GM18867 (cell line): ENCODE measurements around the gene NUDT4.

Experiments
- ATAC-seq: cut with Tn5 transposase; IDR thresholded peaks from one replicate; pipeline ENCODE4 v1.9.1; 2021; ENCODE audit warnings: mild to moderate bottlenecking, moderate library complexity; ENCODE audit not compliant: unreplicated experiment

NUDT4 gene

GRCh38 chr12:93451423-93452158 lies 73.9 kb downstream of the NUDT4 start:
- no peak for ATAC-seq

GRCh38 chr12:93453633-93454032 lies 75.9 kb downstream of the NUDT4 start:
- ATAC-seq, result no peak

DNA sequence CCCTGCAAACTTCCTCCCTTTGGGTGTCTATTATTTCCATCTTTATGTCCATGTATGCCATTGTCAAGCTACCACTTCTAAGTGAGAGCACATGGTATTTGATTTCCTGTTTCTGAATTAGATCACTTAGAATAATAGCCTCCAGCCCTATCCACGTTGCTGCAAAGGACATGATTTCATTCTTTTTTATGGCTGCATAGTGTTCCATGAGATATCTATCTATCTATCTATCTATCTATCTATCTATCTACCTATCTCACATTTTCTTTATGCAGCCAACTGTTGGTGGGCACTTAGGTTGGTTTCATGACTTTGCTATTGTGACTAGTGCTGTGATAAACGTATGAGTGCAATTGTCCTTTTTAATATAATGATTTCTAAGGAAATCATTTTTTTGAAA lies 78.4 kb downstream of the NUDT4 start:
- no peak for ATAC-seq
